Uterus (tissue), 2 donors: ENCODE results near the gene DHRS7B.

Experiments used
- CTCF ChIP-seq, 4 experiments: fragments of 200-600 bp in 2 of 4; fragments of 450-650 bp in 2 of 4; sonication (generic) in 2 of 4; IDR thresholded peaks; one replicate each; pipeline ENCODE4 v1.5.1; 2016 to 2019; ENCODE audit warnings: antibody characterized with exemption in 4 of 4, mild to moderate bottlenecking in 2 of 4, moderate library complexity in 1 of 4
- POLR2A ChIP-seq, 2 donors: fragments of 450-650 bp; IDR thresholded peaks; one replicate each; pipeline ENCODE4 v1.6.1; 2016; ENCODE audit warnings: antibody characterized with exemption in 2 of 2, mild to moderate bottlenecking in 1 of 2, moderate library complexity in 1 of 2

DNA sequence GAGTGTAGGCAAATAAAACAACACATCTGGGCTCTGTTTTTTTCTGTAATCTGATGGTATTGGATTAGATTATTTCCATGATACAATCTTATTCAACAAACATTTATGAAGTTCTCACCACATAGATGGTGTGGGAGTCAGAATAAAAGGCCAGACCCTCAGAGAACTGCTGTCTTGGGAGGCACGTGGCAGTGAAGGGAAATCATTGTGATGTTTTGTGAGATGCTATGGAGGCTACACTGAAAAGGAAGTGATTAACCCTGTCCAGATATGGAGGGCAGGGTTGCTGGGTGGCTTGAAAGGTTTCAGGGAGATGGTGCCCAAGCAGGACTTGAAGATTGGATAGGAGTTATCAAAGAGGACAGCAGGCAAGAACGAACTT, 35.6 kb downstream of the DHRS7B start:
- TF ChIP-seq CTCF (IDR thresholded peaks at IDR 0.05) (no peak), POLR2A (IDR thresholded peaks at IDR 0.05) (no peak)
